HG03196 (cell line): ENCODE data around the gene CXXC4.
A peak's percentile ranks its signal among the peaks of the same experiment; 100 is the strongest.

ENCODE experiments used
- ATAC-seq: cut with Tn5 transposase; IDR thresholded peaks from one replicate; pipeline ENCODE4 v1.9.1; 2021; ENCODE audit not compliant: unreplicated experiment

CXXC4 gene

GRCh38 chr4:104490096-104490769 is 4.5 kb downstream of the CXXC4 start:
- ATAC-seq, result peak; percentile 38

GRCh38 chr4:104489731-104490095 is 5.0 kb downstream of the CXXC4 start:
- ATAC-seq, result peak; percentile 34

DNA sequence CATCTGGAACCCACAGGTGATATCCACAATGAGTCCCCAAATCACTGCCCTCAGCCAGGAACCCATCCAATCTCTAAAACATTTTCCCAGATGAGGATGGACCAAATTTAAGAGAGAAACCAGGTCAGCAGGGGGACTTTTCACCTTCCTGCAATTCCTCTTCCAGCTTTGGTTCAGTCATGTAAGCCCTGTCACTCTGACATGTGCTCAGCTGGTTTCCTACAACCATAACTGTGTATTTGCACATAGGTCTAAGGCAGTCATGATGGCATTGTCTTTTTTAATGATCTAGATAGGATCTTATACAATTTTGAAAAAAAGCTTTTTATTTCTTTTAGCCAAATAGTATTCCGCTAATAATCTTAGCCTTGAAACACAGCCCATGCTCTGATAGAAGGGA is 6.5 kb downstream of the CXXC4 start:
- no peak for ATAC-seq

DNA sequence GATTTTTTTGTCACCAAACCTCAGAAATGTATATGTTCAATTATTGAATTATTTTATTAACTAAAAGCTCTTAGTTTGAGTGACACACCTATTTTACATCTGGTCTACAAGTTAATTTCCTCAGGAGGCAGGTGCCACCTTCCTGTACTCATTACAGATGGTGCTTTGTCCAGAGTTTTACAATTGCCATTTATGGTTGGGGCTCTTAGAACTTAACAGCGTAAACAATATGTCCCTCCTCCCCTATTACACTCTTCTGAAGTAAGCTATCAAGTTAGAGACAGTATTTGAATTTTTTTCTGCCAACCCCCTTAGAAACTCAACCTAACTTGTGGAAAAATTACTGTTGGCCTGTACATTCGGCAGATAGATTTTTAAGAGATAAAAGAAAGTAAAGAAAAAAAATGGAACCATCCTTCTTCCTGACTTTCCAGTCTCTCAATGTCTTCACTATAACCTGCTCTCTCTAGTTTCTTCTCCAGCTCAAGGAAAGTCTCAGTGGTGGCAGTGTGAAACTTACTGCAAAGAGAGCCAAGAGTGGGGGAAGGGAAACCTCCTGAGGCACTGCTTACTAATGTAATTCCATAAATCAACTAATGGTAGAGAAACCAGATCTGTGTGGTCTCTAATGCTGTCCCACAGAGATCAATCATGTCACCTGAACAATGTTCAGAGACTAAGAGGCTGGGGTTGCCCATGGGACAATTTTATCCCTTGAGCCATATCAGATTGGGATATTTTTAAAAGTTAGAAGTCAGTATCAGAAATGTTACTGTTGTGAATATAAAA is 7.8 kb downstream of the CXXC4 start:
- no peak for ATAC-seq

DNA sequence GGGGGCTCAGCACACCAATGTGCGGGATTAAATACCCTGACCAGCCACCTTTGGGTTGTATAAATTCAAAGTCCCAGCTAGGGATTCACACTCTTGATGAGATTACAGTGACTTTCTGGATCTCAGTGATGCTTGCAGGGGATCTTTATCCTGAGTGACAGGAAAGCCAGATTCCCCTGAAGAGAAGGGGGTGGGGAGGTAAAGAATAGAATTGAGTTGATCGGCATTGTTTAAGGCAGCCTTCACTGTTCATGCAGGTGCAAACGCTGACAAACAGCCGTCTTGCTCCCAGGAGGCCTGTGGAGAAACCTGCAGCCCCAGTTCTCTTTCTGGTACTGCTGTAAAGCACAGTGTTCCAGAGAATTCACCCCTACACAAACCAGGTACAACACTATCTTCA is 19.0 kb downstream of the CXXC4 start:
- ATAC-seq, result no peak

- ATAC-seq, result no peak
Measured at GRCh38 chr4:104472766-104473165, 21.9 kb downstream of the CXXC4 start.

GRCh38 chr4:104470770-104471169 is 23.9 kb downstream of the CXXC4 start:
- ATAC-seq, result no peak

DNA sequence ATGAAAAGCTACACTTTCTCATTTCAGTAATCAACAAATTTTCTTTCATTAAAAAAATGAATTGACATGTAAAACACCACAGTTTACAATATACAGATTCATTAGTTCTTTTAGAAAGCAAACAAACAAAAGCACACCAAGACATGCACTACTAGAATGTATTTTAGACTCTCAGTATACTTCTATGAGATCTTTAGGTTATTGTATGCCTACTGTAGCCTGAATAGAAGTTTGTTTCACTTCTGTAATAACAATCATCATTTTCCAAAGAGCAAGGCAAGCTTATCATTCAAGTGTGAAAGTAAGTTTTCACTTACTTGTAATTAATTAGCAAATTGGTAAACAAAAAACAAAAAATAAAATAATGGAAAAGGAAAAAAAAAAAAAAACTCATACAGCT is 24.9 kb downstream of the CXXC4 start:
- no peak for ATAC-seq

- ATAC-seq, result no peak
Measured at GRCh38 chr4:104465619-104466018, 29.1 kb downstream of the CXXC4 start.

- no peak for ATAC-seq
Measured at GRCh38 chr4:104465201-104465600, 29.5 kb downstream of the CXXC4 start.

GRCh38 chr4:104462641-104463040 is 32.1 kb downstream of the CXXC4 start:
- ATAC-seq, result no peak

DNA sequence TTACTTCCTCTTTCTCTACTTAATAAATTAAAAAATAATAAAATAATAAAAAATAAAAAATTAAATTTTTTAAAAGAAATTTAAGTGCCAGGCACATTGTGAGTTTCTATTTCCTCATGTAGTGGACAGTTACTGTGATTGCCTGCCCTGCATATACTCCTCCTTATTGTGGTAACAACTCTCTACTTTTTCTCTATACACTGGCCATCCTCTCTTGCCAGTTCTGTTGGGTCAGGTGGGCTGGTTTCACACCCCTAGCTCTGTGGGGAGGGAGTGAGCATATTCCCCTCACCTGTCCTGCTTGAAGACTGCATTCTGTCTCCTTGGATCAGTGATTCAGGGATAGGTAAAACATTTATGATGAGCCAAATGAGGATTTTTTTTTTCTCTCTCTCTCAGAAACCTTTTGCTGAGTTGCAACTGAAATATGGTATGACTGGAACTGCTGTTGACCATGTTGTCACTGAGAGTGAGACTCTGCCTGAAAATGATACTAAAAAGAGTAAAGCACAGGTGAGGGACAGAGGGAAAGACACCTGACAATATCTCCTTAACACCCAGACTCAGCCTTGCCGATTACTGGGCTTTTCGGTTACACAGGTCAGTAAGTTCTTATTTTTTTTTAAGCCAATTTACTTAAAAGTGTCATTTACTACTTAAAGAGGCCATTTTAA is 37.2 kb downstream of the CXXC4 start:
- no peak for ATAC-seq

DNA sequence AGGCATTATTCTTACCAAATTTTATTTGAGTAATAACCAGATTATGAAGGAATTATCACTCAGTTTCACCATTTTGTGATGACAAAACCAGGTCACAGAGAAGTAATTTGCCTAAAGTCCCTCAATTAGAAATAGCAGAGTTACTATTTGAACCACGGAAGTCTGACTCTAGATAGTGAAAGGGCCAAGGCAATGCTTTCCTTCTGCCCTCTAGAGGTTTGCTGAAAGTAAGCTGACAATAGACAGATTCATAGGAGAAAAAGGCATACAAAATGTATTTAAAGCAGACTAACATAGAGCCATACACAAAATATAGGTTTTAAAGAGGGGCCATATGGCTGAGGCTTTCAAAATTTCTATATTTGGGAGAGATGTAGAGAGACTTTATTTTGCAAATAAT is 43.1 kb downstream of the CXXC4 start:
- peak; percentile 73 for ATAC-seq

GRCh38 chr4:104449537-104449936 is 45.2 kb downstream of the CXXC4 start:
- ATAC-seq, result no peak

GRCh38 chr4:104447294-104447693 is 47.4 kb downstream of the CXXC4 start:
- no peak for ATAC-seq

DNA sequence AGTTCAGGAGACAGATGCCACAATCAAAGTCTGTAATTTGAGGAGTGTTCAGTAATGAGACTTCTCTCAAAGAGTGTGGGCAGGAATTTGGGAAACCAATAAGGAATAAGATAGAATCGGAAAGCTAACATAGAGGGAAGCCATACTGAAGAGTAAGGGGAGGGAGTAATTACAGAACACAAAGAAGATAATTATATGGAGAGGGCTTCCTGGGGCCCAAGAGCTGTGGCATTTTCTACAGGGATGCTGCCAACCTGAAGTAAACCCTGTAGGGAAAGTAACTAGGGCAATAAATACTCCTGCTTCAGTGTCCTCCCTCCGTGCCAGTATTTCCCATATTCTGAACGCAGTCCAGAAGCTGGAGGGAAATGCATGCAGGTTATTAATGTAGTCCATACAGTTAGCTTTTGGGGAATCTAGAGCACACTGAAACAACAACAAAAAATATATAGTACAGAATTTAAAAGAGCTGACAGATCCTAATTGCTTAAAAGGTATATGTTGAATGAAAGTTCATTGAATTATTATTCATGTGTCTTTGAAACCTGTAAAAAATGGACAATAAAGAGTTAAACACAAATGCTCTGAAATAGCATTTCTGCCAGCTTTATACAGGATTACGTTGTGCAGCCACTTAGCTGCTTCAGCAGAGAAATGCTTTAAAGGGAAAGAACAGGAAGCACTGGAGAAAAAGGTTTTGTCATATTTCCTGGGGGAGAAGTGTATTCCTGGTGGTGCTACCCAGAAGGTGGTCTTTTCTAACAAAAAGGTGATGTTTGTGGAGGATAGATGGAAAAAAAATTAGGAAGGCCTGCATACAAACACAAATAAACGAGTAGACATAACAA is 48.0 kb downstream of the CXXC4 start:
- ATAC-seq, result no peak

GRCh38 chr4:104444685-104445084 is 50.0 kb downstream of the CXXC4 start:
- no peak for ATAC-seq

DNA sequence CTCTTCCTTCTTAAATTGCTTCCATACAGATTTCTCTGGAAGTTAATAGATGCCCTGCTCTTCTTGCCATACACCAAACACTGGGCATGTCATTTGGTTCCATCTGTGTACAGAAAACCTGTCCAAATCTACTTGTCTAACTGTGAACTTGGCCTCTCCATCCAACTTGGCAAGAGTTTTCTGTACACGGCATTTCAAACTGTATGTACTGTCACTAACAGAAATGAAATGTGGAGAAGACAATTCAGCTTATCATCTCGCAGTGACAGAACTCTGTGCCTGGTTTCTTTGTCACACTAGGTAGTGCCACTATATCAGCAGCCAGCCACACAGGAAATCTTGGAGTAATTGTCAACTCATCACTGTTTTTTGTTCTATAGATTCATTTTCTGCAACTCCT is 58.2 kb downstream of the CXXC4 start:
- ATAC-seq, result no peak

GRCh38 chr4:104429150-104429741 is 65.4 kb downstream of the CXXC4 start:
- no peak for ATAC-seq

GRCh38 chr4:104425948-104426347 is 68.7 kb downstream of the CXXC4 start:
- ATAC-seq, result no peak

- ATAC-seq, result no peak
Measured at GRCh38 chr4:104424989-104425388, 69.7 kb downstream of the CXXC4 start.
